Measurements from ENCODE around the gene NCAPH2. TPM values are rescaled to one million over a fixed set of nuclear protein-coding genes. Genes with fewer than 3 reads are reported as not detected.

Gene NCAPH2
- total RNA-seq, 1 experiment from 2014 or later = 39.8 TPM

DNA sequence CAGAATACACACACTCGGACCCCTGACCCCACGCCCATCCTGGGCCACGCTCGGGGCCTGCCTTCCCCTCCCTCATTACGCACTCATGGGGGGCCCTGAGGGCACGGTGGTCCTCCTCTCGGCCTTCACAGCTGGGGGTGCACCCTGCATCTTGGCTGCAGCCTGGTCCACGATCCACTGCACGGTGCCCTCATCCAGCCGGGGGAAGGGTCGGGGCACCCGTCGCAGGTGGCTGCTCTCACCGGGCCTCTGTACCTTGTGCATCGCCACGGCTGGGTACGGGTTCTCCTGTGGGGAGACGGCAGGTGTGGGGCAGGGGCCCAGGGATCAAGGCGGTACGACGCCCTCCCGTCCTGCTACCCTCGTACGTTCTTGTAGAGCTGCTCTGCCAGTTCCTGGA, 43.6 kb upstream of the NCAPH2 start:
- no TSS peak for BruUV-seq (replicated peaks)

GRCh38 chr22:50465066-50465930, 42.7 kb upstream of the NCAPH2 start:
- no peak overlapping the region for H3K4me3 Mint-ChIP-seq (ENCODE audit: unreplicated experiment)
- ChIA-PET POLR2A (no interaction called here), CTCF (interaction anchor here (0.5 to 0.7 kb wide), 4 partner anchors 26 to 214 kb away, joined by 3 read pairs; no protein-coding TSS in a partner anchor)
- TF ChIP-seq, protein P1, sequence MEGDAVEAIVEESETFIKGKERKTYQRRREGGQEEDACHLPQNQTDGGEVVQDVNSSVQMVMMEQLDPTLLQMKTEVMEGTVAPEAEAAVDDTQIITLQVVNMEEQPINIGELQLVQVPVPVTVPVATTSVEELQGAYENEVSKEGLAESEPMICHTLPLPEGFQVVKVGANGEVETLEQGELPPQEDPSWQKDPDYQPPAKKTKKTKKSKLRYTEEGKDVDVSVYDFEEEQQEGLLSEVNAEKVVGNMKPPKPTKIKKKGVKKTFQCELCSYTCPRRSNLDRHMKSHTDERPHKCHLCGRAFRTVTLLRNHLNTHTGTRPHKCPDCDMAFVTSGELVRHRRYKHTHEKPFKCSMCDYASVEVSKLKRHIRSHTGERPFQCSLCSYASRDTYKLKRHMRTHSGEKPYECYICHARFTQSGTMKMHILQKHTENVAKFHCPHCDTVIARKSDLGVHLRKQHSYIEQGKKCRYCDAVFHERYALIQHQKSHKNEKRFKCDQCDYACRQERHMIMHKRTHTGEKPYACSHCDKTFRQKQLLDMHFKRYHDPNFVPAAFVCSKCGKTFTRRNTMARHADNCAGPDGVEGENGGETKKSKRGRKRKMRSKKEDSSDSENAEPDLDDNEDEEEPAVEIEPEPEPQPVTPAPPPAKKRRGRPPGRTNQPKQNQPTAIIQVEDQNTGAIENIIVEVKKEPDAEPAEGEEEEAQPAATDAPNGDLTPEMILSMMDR (IDR thresholded peaks at IDR 0.05; ENCODE audit: unreplicated experiment) = no peak
- peaks cover 38% of the 10 kb centered on the region for H3K36me3 Mint-ChIP-seq (ENCODE audit: insufficient read depth, unreplicated experiment)
- no peak for DNase-seq (ENCODE audit: unreplicated experiment)
- no peaks in the 10 kb centered on the region for H3K27me3 Mint-ChIP-seq (ENCODE audit: insufficient read depth, unreplicated experiment)
- H3K4me1 Mint-ChIP-seq (ENCODE audit: insufficient read depth, unreplicated experiment) = peaks cover under 1% of the 10 kb centered on the region
- intact Hi-C loops (cut with micrococcal nuclease) = no loop called here
- BruUV-seq (replicated peaks) = no TSS peak
- H3K9me3 Mint-ChIP-seq (ENCODE audit: unreplicated experiment) = no peaks in the 10 kb centered on the region
- no peak overlapping the region for H3K27ac Mint-ChIP-seq (ENCODE audit: low read depth, unreplicated experiment)

More for the DNA sequence above, 43.6 kb upstream of the NCAPH2 start:
- ChIA-PET CTCF (interaction anchor here (0.6 kb wide), 1 partner anchor 128 kb away, joined by 3 read pairs; no protein-coding TSS in a partner anchor), POLR2A (no interaction called here)
- H3K4me1 Mint-ChIP-seq (ENCODE audit: insufficient read depth, unreplicated experiment) = no peaks in the 10 kb centered on the region
- intact Hi-C loops (cut with micrococcal nuclease) = no loop called here
- no peak for DNase-seq (ENCODE audit: unreplicated experiment)
- H3K4me3 Mint-ChIP-seq (ENCODE audit: unreplicated experiment) = no peak overlapping the region
- H3K27me3 Mint-ChIP-seq (ENCODE audit: insufficient read depth, unreplicated experiment) = no peaks in the 10 kb centered on the region
- H3K9me3 Mint-ChIP-seq (ENCODE audit: unreplicated experiment) = no peaks in the 10 kb centered on the region
- no peak overlapping the region for H3K27ac Mint-ChIP-seq (ENCODE audit: low read depth, unreplicated experiment)
- TF ChIP-seq, protein P1 (IDR thresholded peaks at IDR 0.05; ENCODE audit: unreplicated experiment) = no peak
- peaks cover 36% of the 10 kb centered on the region for H3K36me3 Mint-ChIP-seq (ENCODE audit: insufficient read depth, unreplicated experiment)

GRCh38 chr22:50467341-50467740, 40.7 kb upstream of the NCAPH2 start:
- H3K36me3 Mint-ChIP-seq (ENCODE audit: insufficient read depth, unreplicated experiment) = peaks cover 34% of the 10 kb centered on the region
- ChIA-PET POLR2A (interaction anchor here (0.6 to 0.7 kb wide), 2 partner anchors 57 to 68 kb away, joined by 3 read pairs; no protein-coding TSS in a partner anchor), CTCF (no interaction called here)
- TF ChIP-seq, protein P1 (IDR thresholded peaks at IDR 0.05; ENCODE audit: unreplicated experiment) = no peak
- H3K4me3 Mint-ChIP-seq (ENCODE audit: unreplicated experiment) = no peak overlapping the region
- no peaks in the 10 kb centered on the region for H3K9me3 Mint-ChIP-seq (ENCODE audit: unreplicated experiment)
- no peaks in the 10 kb centered on the region for H3K27me3 Mint-ChIP-seq (ENCODE audit: insufficient read depth, unreplicated experiment)
- intact Hi-C loops (cut with micrococcal nuclease) = no loop called here
- no peak for DNase-seq (ENCODE audit: unreplicated experiment)
- BruUV-seq (replicated peaks) = no TSS peak
- H3K27ac Mint-ChIP-seq (ENCODE audit: low read depth, unreplicated experiment) = no peak overlapping the region
- H3K4me1 Mint-ChIP-seq (ENCODE audit: insufficient read depth, unreplicated experiment) = peaks cover 9% of the 10 kb centered on the region

DNA sequence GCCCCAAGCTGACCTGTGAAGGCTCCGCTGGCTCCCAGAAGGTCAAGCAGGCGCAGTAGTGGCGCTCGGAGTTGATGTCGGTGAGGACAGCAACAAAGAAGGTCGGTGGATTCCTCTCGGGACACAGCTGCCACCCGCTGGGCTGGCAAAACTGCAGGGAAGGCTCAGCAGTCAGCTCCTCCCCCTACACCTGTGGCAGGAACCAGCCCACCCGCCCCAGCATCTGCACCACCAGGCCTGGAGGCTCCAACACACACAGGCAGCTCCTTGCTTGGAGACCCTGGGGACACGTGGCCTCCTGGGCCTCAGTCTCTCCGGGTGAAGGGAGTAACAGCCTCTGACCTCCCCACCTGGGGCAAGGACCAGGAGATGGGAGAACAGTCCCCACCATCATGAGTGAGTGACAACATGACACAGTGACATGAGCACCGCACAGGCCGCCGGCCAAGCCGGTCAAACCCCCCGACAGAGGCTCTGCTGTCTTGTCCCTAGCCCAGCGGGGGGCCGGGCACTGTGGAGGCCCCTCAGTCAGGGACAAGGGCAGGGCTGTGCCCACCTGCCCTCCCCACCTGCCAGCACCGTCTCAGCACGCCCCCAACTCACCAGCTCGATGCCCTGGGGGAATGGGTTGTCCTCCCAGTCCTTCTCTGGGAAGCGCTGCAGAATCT, 40.1 kb upstream of the NCAPH2 start:
- H3K9me3 Mint-ChIP-seq (ENCODE audit: unreplicated experiment) = no peaks in the 10 kb centered on the region
- CTCF ChIA-PET = interaction anchor here (0.6 to 1.1 kb wide), 2 partner anchors 30 to 145 kb away, joined by 3 to 4 read pairs; no protein-coding TSS in a partner anchor

More for the DNA sequence above, 40.1 kb upstream of the NCAPH2 start:
- POLR2A ChIA-PET = interaction anchor here (0.7 to 0.9 kb wide), 2 partner anchors 11 to 68 kb away, joined by 3 read pairs; no protein-coding TSS in a partner anchor
- Mint-ChIP-seq H3K27me3 (ENCODE audit: insufficient read depth, unreplicated experiment) (no peaks in the 10 kb centered on the region), H3K27ac (ENCODE audit: low read depth, unreplicated experiment) (no peak overlapping the region), H3K4me3 (ENCODE audit: unreplicated experiment) (no peak overlapping the region), H3K36me3 (ENCODE audit: insufficient read depth, unreplicated experiment) (peaks cover 32% of the 10 kb centered on the region), H3K4me1 (ENCODE audit: insufficient read depth, unreplicated experiment) (peaks cover 11% of the 10 kb centered on the region)
- no TSS peak for BruUV-seq (replicated peaks)
- TF ChIP-seq, protein P1 (IDR thresholded peaks at IDR 0.05; ENCODE audit: unreplicated experiment) = no peak
- intact Hi-C loops (cut with micrococcal nuclease) = no loop called here
- no peak for DNase-seq (ENCODE audit: unreplicated experiment)

Measured in MCF 10A (cell line).